Umbilical cord (tissue), 2 donors: ENCODE results near the gene COL20A1. TPM values are rescaled to one million over a fixed set of nuclear protein-coding genes. Genes with fewer than 3 reads are reported as not detected.

ENCODE experiments used
- DNase-seq: peaks from one replicate; pipeline ENCODE4 v3.0.0-alpha.2; 2015; ENCODE audit warnings: low spot score
- total RNA-seq: library from RNA; depleted of rRNA; stranded (reverse); fragments of >200 nt; gene quantifications from one replicate; pipeline ENCODE4 v1.2.3, GENCODE V29; 2014; ENCODE audit warnings: low replicate concordance; ENCODE audit not compliant: insufficient read depth

Gene COL20A1
- total RNA-seq, 1 donor from 2014 or later: 1.2 TPM

DNA sequence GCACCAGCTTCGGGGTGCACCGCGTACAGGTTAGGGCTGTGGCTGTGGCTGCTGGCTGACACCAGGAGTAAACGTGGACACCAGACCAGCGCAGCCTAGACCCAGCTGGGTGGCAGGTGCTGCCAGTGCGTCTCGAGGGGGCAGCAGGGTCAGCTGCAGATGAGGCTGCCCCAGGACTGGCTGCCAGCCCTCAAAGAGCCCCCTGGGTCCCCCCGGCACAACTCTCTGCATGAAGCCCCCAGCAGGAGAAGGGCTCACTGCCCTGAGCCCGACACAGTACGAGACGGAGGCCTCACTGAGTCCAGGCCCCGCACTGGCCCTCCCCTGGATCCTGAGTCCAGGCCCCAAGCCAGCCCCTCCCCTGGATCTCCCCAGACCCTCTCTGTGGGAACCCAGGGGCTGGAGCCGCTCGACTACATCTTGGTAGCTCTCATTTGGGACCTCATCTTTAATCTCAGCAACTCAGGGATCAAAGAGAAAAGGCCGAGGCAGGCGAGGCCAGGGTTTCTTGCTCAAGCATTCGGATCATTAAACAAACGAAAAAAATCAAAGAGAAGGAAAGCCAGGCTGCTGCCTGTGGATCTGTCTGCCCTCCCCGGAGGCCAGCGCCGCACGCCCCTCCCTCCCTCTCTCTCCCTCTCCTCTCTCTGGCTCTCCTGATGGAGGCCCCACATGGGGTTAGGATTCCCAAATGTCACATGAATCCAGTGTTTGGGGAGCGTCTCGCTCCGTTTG, 31.8 kb upstream of the COL20A1 start:
- DNase-seq: peak; percentile 95

DNA sequence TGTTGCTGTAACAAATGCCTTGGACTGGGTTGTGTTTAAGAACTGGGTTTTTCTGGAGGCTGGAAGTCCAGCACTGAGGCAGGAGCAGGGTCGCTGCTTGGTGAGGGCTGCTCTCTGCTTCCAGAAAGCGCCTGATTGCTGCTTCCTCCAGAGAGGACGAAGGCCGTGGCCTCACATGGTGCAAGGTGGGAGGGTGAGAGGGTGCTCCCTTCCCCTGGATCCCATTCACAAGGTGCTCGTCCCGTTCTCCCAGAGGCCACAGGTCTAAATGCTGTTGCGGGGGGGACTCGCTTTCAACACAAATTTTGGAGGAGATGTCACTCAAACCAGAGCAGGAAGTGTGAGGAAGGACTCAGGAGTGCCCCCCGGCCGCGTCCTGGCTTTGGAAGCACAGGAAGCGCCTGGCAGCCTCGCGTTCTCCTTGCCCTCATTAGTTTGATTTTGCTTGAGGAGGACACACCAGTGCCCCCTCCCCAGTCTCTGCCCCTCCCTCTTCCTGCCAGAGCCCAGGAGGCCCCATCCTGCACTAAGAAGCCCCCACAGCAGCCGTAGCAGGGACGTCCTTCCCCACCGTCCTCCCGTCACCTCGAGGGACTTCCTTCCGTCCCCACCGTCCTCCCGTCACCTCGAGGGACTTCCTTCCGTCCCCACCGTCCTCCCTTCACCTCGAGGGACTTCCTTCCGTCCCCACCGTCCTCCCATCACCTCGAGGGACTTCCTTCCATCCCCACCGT, 31.0 kb upstream of the COL20A1 start:
- no peak for DNase-seq

DNA sequence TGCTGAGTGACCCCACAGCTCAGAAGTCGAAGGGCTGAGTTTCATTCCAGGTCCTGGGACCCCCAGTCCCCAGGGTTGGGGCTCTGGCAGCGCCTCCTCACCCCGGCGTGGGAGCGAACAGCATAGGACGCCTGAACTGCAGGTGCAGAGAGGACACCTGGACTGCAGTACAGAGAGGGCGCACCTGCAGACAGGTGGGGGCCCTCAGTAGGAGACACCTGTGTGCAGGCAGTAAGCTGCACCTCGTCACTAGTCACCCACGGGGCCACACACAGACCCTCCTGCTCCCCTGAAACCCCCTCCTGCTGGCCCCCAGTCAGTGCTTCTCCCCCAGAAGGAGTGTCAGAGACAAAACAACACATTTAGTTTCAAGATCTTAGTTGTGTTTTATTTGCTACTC, 30.1 kb upstream of the COL20A1 start:
- no peak for DNase-seq

DNA sequence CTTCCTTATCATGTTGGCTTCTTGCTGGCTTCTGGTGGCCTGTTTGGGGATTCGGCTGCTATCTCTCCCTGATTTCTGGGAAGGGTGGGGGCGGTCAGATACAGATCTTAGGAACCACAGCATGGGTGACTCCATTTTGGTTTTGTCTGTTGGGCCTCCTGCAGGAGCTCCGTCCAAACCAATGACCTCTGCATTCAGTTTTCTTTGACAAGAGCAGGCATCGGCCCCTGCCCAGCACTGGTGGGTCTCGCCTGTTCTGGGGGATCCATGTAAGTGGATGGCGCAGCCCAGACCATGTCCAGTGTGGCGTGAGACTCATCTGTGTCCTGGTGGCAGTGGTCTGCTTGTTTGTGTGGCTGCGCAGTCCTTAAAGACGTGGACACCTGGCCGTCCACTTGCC, 29.0 kb upstream of the COL20A1 start:
- no peak for DNase-seq

DNA sequence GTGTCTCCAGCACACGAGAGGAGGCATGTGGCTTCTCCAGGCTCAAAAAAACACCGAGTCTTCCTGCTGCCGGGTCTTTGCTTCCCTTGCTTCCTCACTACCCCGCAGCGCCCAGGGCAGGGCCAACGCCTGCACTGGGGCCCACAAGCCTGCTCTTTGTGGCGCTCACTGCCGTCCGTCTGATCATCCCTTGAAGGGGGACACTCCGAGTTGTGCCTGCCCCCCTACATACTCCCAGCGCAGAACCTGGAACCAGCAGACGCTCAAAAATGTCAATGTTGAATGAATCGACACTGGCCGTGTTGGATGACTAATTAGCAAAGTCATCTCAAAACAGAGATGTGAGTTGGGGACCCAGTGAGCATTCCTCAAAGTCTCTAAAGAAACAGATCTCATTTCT, 28.5 kb upstream of the COL20A1 start:
- peak; percentile 55 for DNase-seq

DNA sequence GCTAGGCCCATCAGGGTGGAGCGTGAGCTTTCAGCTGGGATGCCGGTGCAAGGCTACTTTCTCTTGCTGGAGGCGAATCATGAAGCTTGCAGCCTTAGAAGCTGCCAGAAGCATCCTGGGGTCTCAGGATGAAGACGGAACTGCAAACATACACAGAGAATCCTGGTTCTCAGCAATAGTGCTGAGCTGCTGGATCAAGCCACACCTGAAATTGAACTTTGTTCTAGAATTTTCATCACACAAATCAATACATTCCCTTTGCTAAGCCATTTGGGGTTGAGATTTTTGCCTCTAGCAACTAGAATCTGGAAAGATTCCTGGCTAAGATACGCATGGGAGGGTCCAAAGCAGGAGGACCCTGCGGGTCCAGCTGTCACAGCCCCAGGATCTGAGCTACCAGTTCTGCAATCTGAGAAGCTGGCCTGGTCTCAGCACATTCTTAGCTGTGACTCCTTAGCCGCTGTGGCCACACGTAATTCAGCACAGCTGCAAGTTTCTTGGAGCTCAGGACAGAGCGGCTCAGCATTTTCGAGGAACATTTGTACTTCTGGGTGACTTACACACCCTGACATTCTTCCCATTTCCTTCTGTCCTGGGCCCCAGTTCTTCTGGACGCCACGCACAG, 27.0 kb upstream of the COL20A1 start:
- no peak for DNase-seq

DNA sequence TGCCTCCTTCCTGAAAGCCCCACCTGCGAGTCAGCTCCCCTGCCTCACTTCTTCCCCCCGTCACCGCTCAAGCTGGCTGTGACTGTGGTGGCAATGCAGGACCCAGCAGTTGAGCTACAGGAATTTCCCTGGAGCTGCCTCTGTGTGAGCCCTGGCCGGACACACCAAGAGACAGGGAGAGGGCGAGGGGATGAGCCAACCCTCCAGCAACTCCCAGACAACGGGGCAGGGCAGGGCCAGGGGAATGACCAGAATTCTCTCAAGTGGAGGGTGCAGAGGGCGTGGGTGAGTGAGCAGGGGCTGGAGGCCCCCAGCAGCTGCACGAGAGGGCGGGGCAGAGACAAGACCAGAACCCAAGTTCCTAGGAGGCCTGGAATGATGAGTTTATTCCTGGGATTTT, 25.3 kb upstream of the COL20A1 start:
- DNase-seq: peak; percentile 78

DNA sequence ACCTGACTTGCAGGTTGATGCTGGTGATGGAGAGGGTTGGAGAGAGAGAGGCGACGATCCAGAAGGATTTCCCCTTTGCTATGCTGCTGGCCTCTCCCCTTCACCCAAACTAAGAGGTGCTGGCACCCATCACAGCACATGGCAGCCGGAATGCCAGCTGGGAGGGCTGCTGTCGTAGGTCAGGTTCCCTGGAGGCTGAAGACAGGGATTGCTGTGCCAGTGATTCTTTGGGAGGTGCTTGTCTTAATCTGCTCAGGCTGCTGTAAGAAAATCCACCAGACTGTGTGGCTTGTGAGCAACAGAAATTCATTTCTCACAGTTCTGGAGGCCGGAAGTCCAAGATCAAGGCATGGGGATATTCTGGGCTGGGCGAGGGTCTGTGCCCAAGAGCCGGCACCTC, 24.7 kb upstream of the COL20A1 start:
- no peak for DNase-seq

DNA sequence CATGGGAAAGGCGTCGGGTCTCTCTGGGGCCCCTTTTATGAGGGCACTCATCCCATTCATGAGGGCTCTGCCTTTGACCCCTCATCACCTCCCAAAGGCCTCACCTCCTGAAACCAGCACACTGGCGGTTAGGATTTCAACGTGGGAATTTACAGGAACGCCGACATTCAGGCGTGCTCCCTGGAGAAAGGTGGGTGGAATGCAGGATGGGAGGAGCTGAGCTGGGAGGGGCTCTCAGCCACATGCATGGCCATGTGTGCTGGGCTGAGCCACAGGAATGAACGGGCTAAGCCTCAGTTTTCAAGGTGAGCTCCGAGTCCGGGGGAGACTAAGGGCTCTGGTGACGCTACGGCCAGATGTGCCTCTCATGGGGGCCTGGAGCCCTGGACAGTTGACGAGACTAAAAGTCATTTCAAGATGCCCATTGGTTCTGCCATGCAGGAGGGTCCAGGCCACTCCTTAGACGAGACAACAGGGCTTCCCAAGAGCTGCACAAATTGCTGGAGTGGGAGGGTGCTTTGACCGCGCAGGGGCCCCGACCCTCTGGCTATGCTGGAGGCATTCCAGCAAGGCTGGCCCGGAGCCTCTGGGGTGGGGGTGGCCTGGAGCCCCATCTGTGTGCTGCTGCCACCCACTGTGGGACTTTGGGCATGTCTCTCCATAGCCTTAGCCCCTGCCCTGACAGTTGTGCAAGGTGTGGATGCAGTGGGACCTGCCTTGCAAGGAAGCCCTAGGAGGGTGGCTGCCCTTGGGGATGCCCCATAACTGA, 24.1 kb upstream of the COL20A1 start:
- DNase-seq: no peak

DNA sequence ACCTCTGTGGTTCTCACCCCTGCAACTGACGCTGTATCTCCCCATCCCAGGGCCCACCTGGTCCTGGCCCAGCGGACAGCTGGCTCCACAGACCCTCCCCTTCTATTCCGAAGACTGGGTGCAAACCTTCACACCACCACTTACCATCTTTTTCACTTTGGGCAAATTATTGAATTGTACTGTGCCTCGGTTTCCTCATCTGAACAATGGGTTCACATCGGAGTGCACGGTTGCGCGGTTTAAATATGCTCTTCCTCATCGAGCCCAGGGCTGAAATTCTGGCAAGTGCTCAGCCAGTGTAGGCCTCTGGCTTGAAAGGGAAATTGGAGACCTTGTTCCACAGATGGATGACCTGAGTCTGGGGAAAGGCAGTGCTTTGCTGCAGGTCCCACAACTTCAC, 23.3 kb upstream of the COL20A1 start:
- no peak for DNase-seq

DNA sequence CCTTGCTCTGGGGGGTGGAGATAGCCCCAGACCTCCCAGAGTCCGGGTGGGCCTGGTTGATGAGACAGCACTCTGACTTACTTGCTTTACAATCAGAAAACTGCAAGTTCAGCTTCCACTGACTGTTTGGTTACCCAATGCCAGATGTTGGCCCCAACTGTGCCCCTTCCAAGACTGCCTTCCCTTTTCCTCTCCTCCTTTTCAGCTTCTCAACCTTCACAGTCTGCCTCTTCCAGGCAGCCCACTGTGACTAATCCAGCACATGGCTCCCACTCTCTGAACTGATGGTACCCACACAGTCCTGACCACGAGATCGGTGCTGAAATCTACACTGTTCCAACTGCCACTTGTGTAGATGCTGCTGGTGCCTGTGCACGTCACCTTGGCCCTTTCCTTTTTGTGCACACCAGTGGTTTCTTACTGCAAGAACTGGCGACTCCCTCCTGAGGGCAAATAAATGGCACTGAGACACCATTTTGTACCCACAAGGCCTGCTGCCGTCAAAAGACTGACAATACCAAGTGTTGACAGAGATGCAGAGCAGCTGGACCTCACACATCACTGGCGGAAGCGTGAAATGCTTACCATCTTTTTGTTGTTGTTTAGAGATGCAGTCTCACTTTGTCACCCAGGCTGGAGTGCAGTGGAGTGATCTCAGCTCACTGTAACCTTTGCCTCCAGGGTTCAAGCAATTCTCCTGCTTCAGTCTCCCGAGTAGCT, 22.2 kb upstream of the COL20A1 start:
- DNase-seq: peak; percentile 27

DNA sequence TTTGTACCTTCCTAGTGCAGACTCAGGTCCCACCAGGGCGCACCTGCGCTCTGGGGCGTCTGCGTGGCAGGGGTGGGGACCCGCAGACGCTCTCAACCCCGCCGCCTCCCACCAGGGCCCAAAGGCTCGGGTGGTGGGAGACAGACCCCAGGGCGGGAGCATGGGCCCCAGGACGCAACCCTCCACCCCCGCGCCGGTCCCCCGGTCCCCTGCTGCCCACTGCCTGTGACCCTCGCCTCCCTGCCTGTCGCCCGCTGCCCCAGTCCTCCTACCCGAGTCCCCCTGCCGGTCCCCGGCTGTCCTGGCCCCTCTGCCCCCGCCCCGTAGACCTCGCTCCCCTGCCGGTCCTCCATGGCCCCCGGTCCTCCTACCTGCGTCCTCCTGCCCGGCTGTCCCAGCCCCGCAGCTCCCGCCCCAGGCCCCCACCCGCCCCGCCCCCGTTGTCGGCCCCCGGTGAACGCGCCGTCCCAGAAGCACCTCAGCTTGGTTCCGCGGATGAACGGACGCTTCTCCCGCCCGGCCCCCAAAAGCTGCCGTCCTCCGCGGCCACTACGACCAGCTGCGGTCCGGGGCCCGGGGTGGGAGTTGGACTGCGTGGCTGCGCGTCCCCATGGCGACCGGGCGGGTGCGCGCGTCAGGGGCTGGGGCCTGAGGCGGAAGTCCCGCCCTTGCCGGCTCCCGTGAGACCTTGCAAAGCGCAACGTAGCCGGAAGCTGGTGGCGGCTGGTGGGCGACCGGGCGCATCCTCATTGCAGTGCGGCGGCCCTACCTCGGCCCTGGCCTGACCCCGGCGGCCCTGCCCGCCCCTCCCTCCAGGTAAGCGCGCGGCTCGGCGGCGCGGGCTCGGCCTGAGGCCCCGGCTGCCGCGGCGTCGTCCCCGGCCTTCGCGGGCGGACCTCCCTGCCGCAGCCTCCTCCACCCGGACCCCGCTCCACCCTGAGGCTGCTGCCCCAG, 20.6 kb upstream of the COL20A1 start, which contains the start of gene ARFGAP1:
TSS of gene ARFGAP1 (plus strand) at position 709 of the 954 bp plus-strand sequence. CDS start 2,768 bp downstream, outside the sequence.
- peak; percentile 94 for DNase-seq

DNA sequence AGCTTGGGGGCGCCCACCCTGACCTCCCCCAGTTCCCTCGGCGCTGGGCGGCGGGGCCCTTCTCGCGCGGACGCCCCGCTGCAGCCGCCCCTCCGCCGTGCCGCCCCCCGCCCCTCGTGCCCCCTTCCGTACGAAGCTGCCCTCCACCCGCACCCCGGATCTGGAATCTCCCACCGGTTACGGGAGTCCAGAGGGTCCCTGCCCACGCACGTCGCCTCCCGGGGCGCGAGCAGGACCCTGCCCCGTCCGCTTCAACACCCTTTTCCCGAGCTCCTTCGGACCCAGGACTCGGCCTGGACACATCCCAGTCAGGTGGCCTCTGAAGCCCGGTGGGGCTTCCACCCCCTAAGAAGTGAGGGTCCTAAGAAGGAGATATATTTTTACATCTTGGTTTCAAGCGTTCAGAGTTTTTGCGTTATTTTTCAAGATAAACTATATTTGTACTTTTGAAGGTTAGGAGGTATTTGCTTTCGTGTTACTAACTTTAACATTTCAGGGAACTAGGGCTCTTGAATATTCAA, 19.9 kb upstream of the COL20A1 start:
- DNase-seq: no peak

DNA sequence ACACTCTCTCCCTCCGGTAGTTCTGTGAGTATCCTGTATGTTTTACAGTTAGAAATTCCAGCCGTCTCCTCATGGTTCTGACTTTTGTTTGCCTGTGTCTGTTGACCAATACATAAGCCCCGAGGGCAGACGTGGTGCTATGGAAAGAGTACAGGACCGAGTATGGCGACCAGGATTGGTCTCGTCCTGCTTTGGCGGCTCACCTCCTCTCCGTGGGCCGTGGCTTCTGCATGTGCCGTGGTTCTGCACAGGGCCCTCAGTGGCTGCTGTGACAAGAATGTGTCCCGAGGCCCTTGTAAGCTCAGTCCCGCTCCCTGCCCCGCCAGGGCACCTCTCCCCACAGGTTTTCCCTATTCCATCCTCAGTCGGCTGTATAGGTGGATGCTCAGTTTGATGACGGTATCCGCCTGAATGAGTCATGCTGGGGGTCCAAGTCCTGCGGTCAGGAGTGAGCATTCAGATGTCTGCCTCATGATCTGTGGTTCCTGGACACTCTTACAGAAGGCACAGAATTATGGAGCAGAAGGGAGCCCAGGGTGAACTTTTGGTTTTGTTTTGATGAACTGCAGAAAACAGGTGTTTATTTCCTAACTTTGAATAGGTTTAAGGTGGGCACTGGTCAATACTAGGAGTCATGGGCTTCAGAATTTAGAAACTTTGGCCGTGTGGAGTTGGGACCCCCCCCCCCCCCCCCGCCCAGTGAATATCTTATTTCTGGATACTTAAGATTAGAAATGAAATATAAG, 19.2 kb upstream of the COL20A1 start:
- no peak for DNase-seq

DNA sequence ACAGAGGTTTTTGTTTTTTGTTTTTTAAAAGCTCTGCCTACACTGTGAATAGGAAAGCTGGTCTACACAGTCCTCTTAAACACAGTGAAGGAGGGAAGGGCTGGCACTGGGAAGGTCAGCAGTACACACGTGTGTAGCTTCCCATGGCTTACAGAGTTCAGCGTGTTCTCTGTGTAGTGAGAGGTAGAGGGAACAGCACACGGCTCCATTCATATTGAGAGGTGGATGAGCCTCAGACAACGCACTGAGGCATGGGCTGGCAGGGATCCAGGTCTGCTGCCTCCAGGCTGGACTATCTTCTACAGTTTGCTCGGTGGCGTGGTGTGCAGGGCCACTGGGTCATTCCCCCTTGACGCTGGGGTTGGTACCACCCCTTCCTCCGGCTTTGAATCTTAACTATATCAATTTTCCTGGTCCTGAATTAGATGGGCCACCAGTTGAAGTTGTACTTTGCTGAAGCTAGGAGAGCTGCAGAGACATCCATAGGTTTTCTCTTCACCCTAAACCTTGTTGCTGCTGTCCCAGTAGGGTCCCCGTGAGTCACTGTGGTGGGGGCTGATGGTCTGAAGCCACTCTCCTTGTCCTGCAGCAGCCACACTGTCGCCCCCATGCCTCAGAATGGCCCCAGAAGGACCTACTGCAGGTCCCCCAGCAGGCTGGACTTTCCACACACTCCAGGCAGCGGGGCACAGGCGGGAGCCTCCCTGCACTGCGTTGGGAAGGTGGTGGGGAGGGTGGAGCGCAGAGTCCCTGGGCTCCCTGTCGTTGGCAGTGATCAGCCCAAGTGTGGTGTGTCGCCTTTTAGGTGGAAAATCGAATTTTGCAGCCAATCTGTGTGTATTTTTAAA, 18.4 kb upstream of the COL20A1 start:
- no peak for DNase-seq

DNA sequence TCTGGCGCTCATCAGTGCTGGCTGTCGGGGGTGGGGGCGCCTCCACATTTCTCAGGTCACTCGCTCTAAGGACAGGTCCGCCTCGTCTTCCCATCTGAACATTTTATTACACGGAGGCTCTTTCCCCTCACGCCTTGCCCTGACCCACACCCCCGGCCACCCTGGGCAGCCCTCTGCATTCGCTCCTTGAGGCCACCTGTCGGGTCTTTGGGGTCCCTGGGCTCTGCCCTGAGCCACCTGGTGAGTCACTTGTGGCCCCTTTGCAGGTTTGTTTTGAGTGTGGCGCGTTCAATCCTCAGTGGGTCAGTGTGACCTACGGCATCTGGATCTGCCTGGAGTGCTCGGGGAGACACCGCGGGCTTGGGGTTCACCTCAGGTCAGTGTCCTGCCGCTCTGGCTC, 17.2 kb upstream of the COL20A1 start:
- no peak for DNase-seq

DNA sequence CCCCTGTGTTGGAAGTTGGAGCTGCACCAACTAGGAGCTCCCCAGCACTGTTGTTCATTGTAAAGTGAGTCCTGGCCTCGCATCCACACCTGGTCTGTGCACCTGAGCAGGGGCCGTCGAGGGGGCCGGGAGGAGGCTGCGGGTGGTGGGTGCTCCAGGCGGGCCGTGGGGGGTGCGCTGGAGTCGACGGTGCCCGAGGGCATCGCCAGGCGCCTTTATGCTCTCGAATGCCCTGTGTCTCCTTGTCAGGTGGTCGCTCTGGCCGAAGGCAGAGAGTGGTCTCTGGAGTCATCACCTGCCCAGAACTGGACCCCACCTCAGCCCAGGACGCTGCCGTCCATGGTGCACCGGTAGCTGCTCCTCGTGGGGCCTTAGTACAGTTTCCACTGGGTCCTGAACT, 16.0 kb upstream of the COL20A1 start:
- no peak for DNase-seq
